Caco-2 (cell line): ENCODE data around the gene PIMREG. TPM values are rescaled to one million over a fixed set of nuclear protein-coding genes. Genes with fewer than 3 reads are reported as not detected.
A peak's percentile ranks its signal among the peaks of the same experiment; 100 is the strongest.

Experiments used
- BruUV-seq: library from RNA; stranded (reverse); fragments of 400-500 nt; replicated peaks from 2 replicates; lab custom pipeline; 2021; lab: Mats Ljungman, UMichigan
- CTCF ChIA-PET: fragments of 300-600 bp; sonication (Branson Sonifier 250); formaldehyde crosslinking; loops from one replicate; lab custom pipeline; 2022; ENCODE audit warnings: antibody characterized with exemption; lab: Charles Lee
- POLR2A ChIA-PET: fragments of 300-600 bp; sonication (Branson Sonifier 250); formaldehyde crosslinking; loops from one replicate; lab custom pipeline; 2022; ENCODE audit warnings: antibody characterized with exemption; lab: Charles Lee
- DNase-seq, 2 experiments: peaks; one replicate each; pipeline versions ENCODE4 v3.0.0 to v3.0.0-alpha.2; 2020 to 2022
- H3K27me3 ChIP-seq: replicated peaks from 2 replicates; pipeline ENCODE4 v1.6.0; 2011; ENCODE audit warnings: low read length; ENCODE audit not compliant: control insufficient read depth, insufficient read depth
- H3K36me3 ChIP-seq: 2 replicates; pipeline ENCODE4 v1.5.1; 2011; ENCODE audit warnings: low read length; ENCODE audit not compliant: control insufficient read depth, insufficient read depth
- H3K4me1 ChIP-seq: fragments of 250-450 bp; sonication (Bioruptor Pico); 2 replicates; pipeline ENCODE4 v1.5.1; 2020; ENCODE audit warnings: mild to moderate bottlenecking
- H3K4me3 ChIP-seq: 2 replicates; pipeline ENCODE4 v1.5.1; 2011; ENCODE audit warnings: low read depth, mild to moderate bottlenecking, control low read depth, low read length
- H3K9me3 ChIP-seq: fragments of 250-450 bp; sonication (Bioruptor Pico); 2 replicates; pipeline ENCODE4 v1.5.1; 2020; ENCODE audit warnings: mild to moderate bottlenecking, moderate library complexity
- H3K27ac Mint-ChIP-seq: one replicate; pipeline ENCODE4 v1.8.0; 2022; ENCODE audit warnings: mixed read lengths; ENCODE audit not compliant: unreplicated experiment
- H3K27me3 Mint-ChIP-seq: one replicate; pipeline ENCODE4 v1.8.0; 2022; ENCODE audit warnings: mixed read lengths; ENCODE audit not compliant: insufficient read depth, unreplicated experiment
- H3K36me3 Mint-ChIP-seq: one replicate; pipeline ENCODE4 v1.8.0; 2022; ENCODE audit warnings: mild to moderate bottlenecking, mixed read lengths; ENCODE audit not compliant: insufficient read depth, unreplicated experiment
- H3K4me1 Mint-ChIP-seq: one replicate; pipeline ENCODE4 v1.8.0; 2022; ENCODE audit warnings: low read depth, mixed read lengths; ENCODE audit not compliant: unreplicated experiment
- H3K4me3 Mint-ChIP-seq: one replicate; pipeline ENCODE4 v1.8.0; 2022; ENCODE audit warnings: mild to moderate bottlenecking, moderate library complexity, mixed read lengths; ENCODE audit not compliant: unreplicated experiment
- H3K9me3 Mint-ChIP-seq: one replicate; pipeline ENCODE4 v1.8.0; 2022; ENCODE audit warnings: mixed read lengths; ENCODE audit not compliant: unreplicated experiment
- intact Hi-C: fragments of 100-400 bp; cut with micrococcal nuclease; formaldehyde crosslinking; loops from one replicate; pipeline ENCODE4 v1.10.0; 2022; ENCODE audit not compliant: unreplicated experiment
- total RNA-seq: library from RNA; stranded (reverse); gene quantifications from 2 replicates; pipeline ENCODE4 v1.2.3, GENCODE V29; 2022
- TF ChIP-seq, protein P1 (sequence below), 2 experiments: fragments of 200-600 bp in 1 of 2; IDR thresholded peaks; 1 replicate in 1 of 2; 2 replicates in 1 of 2; pipeline versions ENCODE4 v1.5.1 to v1.8.0; 2011 to 2022; ENCODE audit warnings: antibody characterized with exemption in 1 of 2, control low read depth in 1 of 2, inconsistent platforms in 1 of 2, low read depth in 1 of 2, low read length in 1 of 2, mild to moderate bottlenecking in 1 of 2, moderate library complexity in 1 of 2; ENCODE audit not compliant: insufficient read depth in 1 of 2, severe bottlenecking in 1 of 2, unreplicated experiment in 1 of 2

Gene PIMREG
- total RNA-seq, 1 experiment from 2014 or later: 15.8 TPM

DNA sequence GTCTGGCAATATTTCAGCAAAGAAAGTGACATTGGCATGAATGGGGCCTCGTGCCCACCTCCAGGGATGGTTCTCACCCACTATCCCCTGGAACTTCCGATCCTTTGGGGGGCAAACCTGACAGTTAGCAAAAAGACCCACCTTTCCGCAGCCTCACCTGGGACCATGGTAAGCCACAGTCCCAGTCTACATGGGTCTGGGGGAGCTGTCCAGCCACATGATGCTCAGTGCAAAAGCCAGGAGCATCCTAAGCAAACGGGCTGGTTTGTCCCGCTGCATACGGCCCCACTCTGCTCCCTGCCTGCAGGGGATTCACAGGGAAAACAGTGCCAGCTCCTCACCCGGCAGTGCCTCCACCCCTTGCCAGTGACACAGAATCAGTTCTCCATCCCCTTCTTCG is 28.6 kb upstream of the PIMREG start:
- H3K27me3 Mint-ChIP-seq: peaks cover 3% of the 10 kb centered on the region
- TF ChIP-seq, protein P1, sequence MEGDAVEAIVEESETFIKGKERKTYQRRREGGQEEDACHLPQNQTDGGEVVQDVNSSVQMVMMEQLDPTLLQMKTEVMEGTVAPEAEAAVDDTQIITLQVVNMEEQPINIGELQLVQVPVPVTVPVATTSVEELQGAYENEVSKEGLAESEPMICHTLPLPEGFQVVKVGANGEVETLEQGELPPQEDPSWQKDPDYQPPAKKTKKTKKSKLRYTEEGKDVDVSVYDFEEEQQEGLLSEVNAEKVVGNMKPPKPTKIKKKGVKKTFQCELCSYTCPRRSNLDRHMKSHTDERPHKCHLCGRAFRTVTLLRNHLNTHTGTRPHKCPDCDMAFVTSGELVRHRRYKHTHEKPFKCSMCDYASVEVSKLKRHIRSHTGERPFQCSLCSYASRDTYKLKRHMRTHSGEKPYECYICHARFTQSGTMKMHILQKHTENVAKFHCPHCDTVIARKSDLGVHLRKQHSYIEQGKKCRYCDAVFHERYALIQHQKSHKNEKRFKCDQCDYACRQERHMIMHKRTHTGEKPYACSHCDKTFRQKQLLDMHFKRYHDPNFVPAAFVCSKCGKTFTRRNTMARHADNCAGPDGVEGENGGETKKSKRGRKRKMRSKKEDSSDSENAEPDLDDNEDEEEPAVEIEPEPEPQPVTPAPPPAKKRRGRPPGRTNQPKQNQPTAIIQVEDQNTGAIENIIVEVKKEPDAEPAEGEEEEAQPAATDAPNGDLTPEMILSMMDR (IDR thresholded peaks at IDR 0.05; ENCODE audit: insufficient read depth in 1 of 2, low read depth in 1 of 2, low read length in 1 of 2, severe bottlenecking in 1 of 2, unreplicated experiment in 1 of 2): no peak
- H3K27ac Mint-ChIP-seq: no peak overlapping the region
- intact Hi-C loops: no loop called here
- no peaks in the 10 kb centered on the region for H3K4me1 ChIP-seq
- no peaks in the 10 kb centered on the region for H3K27me3 ChIP-seq
- H3K36me3 ChIP-seq: no peaks in the 10 kb centered on the region
- H3K4me1 Mint-ChIP-seq: no peaks in the 10 kb centered on the region
- DNase-seq: no peak
- H3K9me3 ChIP-seq: no peaks in the 10 kb centered on the region
- no TSS peak for BruUV-seq
- ChIA-PET POLR2A (no interaction called here), CTCF (no interaction called here)
- no peaks in the 10 kb centered on the region for H3K9me3 Mint-ChIP-seq
- H3K4me3 ChIP-seq: no peak overlapping the region
- no peak overlapping the region for H3K4me3 Mint-ChIP-seq
- no peaks in the 10 kb centered on the region for H3K36me3 Mint-ChIP-seq

DNA sequence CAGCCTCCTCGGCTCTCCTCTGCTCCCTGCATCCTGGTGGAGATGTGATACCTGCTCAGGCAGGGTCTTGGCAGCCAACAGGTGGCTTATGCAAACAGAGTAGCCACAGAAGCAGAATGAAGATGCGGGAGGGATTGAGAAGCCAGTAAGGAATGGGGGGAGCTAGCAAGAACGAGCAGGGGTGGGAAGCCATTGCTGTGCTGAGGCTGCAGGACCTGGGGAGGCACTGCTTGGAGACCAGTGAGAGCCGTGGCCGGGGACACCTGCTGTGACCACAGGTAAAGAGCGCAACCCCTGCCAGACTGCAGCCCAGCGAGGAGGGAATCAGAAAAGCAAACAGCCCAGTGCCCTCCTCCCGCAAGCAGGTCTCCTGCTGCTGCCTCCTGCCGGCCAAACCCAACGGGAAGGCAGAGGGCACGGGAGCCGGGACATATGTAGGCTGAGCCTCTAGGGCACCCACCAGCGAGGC is 24.0 kb upstream of the PIMREG start:
- TF ChIP-seq, protein P1 (IDR thresholded peaks at IDR 0.05; ENCODE audit: insufficient read depth in 1 of 2, low read depth in 1 of 2, low read length in 1 of 2, severe bottlenecking in 1 of 2, unreplicated experiment in 1 of 2): no peak
- Mint-ChIP-seq H3K4me3 (no peak overlapping the region), H3K36me3 (no peaks in the 10 kb centered on the region), H3K27me3 (no peaks in the 10 kb centered on the region), H3K4me1 (no peaks in the 10 kb centered on the region), H3K27ac (no peak overlapping the region), H3K9me3 (no peaks in the 10 kb centered on the region)
- ChIA-PET CTCF (no interaction called here), POLR2A (no interaction called here)
- Histone ChIP-seq H3K4me1 (no peaks in the 10 kb centered on the region), H3K36me3 (no peaks in the 10 kb centered on the region), H3K4me3 (no peak overlapping the region), H3K9me3 (no peaks in the 10 kb centered on the region), H3K27me3 (no peaks in the 10 kb centered on the region)
- intact Hi-C loops: loop anchor here (5.0 kb wide), 2 partner anchors 143 to 833 kb away; no protein-coding TSS in a partner anchor
- DNase-seq: no peak
- no TSS peak for BruUV-seq

DNA sequence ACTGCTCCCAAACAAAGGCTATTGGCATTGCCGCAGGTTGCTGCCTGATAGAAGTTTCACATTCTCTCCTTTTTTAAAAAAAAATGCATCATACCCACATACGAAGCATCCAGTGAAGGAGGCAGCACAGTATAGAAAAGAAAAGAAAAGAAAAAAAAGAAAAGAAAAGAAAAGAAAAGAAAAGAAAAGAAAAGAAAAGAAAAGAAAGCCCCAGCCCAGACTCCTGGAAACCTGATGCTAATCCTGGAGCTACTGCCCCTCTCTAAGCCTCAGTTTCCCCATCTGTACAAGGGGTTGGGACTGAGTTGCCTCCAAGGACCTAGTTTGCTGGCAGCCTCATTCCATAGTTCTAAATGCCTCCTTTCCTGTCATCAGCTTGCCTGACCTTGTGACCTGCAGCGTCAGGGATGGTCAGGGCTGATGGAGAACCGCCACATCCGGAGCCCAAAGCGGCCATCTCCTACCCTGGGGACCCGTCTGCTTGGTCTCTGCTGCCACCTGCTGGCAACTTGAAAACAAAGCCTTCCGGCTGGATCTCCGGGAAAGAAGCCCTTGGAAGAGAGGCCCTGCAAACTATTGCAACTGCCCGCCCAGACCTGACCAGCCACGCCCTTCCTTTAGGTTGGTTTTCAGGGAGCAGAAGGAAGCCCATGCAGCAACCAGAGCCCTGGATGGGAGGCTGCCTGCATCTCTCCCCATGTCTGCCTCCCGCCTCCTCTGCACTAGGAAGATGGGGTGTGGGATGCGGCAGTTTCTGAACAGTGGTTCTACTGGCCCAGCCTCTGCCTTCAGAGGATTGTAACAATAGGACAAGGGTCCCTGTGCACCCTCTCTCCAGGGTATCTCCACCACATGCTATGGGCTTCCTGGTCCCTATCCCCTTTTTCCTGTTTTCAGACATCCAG is 22.3 kb upstream of the PIMREG start:
- H3K27me3 ChIP-seq: no peaks in the 10 kb centered on the region
- Mint-ChIP-seq H3K9me3 (no peaks in the 10 kb centered on the region), H3K4me1 (no peaks in the 10 kb centered on the region), H3K27me3 (no peaks in the 10 kb centered on the region), H3K36me3 (no peaks in the 10 kb centered on the region), H3K27ac (no peak overlapping the region), H3K4me3 (no peak overlapping the region)
- intact Hi-C loops: loop anchor here (5.0 kb wide), 2 partner anchors 145 to 835 kb away; no protein-coding TSS in a partner anchor
- H3K9me3 ChIP-seq: no peaks in the 10 kb centered on the region
- DNase-seq: peak; percentile 68 to 71
- H3K4me3 ChIP-seq: no peak overlapping the region
- BruUV-seq: no TSS peak
- H3K36me3 ChIP-seq: no peaks in the 10 kb centered on the region
- TF ChIP-seq, protein P1 (IDR thresholded peaks at IDR 0.05; ENCODE audit: insufficient read depth in 1 of 2, low read depth in 1 of 2, low read length in 1 of 2, severe bottlenecking in 1 of 2, unreplicated experiment in 1 of 2): peak; percentile 59 to 64
- ChIA-PET POLR2A (no interaction called here), CTCF (interaction anchor here (0.7 to 1.0 kb wide), 2 partner anchors 14 to 830 kb away, joined by 3 read pairs; no protein-coding TSS in a partner anchor)
- H3K4me1 ChIP-seq: no peaks in the 10 kb centered on the region
